ENCODE measurements around the gene NUCB2. TPM values are rescaled to one million over a fixed set of nuclear protein-coding genes. Genes with fewer than 3 reads are reported as not detected.

The NUCB2 gene
- total RNA-seq, 1 donor, result 109 TPM

DNA sequence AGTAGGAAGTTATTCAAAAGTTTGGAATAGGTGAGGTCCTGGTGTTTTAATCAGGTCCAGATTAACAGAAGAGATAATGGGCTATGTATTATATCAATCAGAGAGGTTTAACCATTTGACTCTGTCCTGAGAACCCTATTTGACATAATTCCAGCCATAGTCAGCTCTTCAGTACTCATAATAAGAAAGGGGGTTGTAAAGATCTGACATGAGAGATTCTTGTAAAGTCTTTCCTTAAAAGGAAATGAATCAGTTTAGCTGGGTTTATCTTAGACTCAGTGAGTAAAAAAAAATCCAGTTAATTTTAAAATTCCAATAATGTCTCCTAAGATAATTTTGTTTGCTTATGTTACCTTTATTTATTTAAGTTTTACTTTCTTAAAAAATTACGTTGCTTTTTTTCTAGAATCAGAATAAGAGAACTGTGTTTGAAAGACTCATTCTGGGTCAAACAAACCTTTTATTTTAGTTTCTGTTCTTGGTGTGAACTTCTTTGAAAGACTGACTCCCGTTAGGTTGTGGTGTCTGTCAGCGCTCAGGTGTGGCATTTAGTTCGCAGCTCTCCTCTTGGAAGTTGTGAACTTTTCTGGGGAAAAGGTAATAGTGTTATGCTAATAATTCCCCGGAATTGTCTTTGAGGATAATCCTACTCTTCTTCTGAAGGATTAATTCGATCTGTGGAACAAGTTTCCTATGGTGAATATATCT is 20.5 kb downstream of the NUCB2 start:
- Histone ChIP-seq H3K9me3 (ENCODE audit: low read depth, low read length) (no peaks in the 10 kb centered on the region), H3K36me3 (ENCODE audit: insufficient read depth, low read length) (peaks cover 27% of the 10 kb centered on the region), H3K27me3 (ENCODE audit: insufficient read depth, low read length) (no peaks in the 10 kb centered on the region), H4K20me1 (ENCODE audit: insufficient read depth, low read length) (no peaks in the 10 kb centered on the region), H2AFZ (ENCODE audit: low read length) (no peak overlapping the region), H3K27ac (ENCODE audit: low read depth, low read length) (no peak overlapping the region), H3K4me3 (ENCODE audit: insufficient read depth, low read length) (no peak overlapping the region), H3K4me2 (ENCODE audit: insufficient read depth, low read length) (no peak overlapping the region), H3K79me2 (ENCODE audit: insufficient read depth, low read length) (peaks cover 2% of the 10 kb centered on the region), H3K4me1 (ENCODE audit: insufficient read depth, low read length) (no peaks in the 10 kb centered on the region)
- TF ChIP-seq, protein P1, sequence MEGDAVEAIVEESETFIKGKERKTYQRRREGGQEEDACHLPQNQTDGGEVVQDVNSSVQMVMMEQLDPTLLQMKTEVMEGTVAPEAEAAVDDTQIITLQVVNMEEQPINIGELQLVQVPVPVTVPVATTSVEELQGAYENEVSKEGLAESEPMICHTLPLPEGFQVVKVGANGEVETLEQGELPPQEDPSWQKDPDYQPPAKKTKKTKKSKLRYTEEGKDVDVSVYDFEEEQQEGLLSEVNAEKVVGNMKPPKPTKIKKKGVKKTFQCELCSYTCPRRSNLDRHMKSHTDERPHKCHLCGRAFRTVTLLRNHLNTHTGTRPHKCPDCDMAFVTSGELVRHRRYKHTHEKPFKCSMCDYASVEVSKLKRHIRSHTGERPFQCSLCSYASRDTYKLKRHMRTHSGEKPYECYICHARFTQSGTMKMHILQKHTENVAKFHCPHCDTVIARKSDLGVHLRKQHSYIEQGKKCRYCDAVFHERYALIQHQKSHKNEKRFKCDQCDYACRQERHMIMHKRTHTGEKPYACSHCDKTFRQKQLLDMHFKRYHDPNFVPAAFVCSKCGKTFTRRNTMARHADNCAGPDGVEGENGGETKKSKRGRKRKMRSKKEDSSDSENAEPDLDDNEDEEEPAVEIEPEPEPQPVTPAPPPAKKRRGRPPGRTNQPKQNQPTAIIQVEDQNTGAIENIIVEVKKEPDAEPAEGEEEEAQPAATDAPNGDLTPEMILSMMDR (IDR thresholded peaks at IDR 0.05; ENCODE audit: extremely low read depth, low read depth, low read length), result no peak
- DNase-seq (ENCODE audit: insufficient read length, low spot score, missing footprints), result no peak

DNA sequence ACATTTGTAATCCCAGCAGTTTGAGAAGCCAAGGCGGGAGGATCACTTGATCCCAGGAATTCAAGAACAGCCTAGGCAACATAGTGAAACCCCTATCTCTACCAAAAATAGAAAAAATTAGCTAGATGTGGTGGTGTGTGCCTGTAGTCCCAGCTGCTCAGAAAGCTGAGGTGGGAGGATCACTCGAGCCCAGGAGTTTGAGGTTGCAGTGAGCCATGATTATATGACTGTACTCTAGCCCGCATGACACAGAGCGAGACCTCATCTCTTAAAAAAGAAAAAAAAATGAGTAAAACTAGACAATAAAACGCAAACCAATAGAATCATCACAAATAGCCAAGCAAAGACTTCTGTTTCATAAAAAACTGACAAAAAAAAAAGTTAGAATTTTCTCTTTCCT is 21.8 kb downstream of the NUCB2 start:
- H3K36me3 ChIP-seq (ENCODE audit: insufficient read depth, low read length), result peaks cover 29% of the 10 kb centered on the region
- TF ChIP-seq, protein P1 (IDR thresholded peaks at IDR 0.05; ENCODE audit: extremely low read depth, low read depth, low read length), result no peak
- no peaks in the 10 kb centered on the region for H3K4me1 ChIP-seq (ENCODE audit: insufficient read depth, low read length)
- H4K20me1 ChIP-seq (ENCODE audit: insufficient read depth, low read length), result no peaks in the 10 kb centered on the region
- no peak overlapping the region for H3K27ac ChIP-seq (ENCODE audit: low read depth, low read length)
- no peaks in the 10 kb centered on the region for H3K9me3 ChIP-seq (ENCODE audit: low read depth, low read length)
- H3K27me3 ChIP-seq (ENCODE audit: insufficient read depth, low read length), result no peaks in the 10 kb centered on the region
- H3K4me3 ChIP-seq (ENCODE audit: insufficient read depth, low read length), result no peak overlapping the region
- no peaks in the 10 kb centered on the region for H3K79me2 ChIP-seq (ENCODE audit: insufficient read depth, low read length)
- no peak for DNase-seq (ENCODE audit: insufficient read length, low spot score, missing footprints)
- H3K4me2 ChIP-seq (ENCODE audit: insufficient read depth, low read length), result no peak overlapping the region
- H2AFZ ChIP-seq (ENCODE audit: low read length), result no peak overlapping the region

DNA sequence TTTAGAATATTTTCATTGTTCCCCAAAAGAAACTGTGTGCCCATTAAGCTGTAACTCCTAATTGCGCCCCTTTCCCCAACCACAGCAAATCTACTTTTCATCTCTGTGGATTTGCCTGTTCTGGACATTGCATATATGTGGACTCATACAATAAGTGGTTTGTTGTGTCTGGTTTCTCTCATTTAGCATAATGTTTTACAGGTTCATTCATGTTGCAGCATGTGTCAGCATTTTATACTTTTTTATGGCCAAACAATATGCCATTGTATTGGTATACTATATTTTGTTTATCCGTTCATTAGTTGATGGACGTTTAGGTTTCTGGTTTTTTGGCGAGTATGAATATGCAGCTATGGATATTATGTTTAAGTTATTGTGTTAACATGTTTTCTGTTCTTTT is 23.8 kb downstream of the NUCB2 start:
- Histone ChIP-seq H3K27ac (ENCODE audit: low read depth, low read length) (no peak overlapping the region), H4K20me1 (ENCODE audit: insufficient read depth, low read length) (no peaks in the 10 kb centered on the region), H3K36me3 (ENCODE audit: insufficient read depth, low read length) (peaks cover 33% of the 10 kb centered on the region), H3K79me2 (ENCODE audit: insufficient read depth, low read length) (no peaks in the 10 kb centered on the region), H2AFZ (ENCODE audit: low read length) (no peak overlapping the region), H3K27me3 (ENCODE audit: insufficient read depth, low read length) (no peaks in the 10 kb centered on the region), H3K4me2 (ENCODE audit: insufficient read depth, low read length) (no peak overlapping the region), H3K4me1 (ENCODE audit: insufficient read depth, low read length) (no peaks in the 10 kb centered on the region), H3K4me3 (ENCODE audit: insufficient read depth, low read length) (no peak overlapping the region), H3K9me3 (ENCODE audit: low read depth, low read length) (no peaks in the 10 kb centered on the region)
- no peak for DNase-seq (ENCODE audit: insufficient read length, low spot score, missing footprints)
- TF ChIP-seq, protein P1 (IDR thresholded peaks at IDR 0.05; ENCODE audit: extremely low read depth, low read depth, low read length), result no peak

DNA sequence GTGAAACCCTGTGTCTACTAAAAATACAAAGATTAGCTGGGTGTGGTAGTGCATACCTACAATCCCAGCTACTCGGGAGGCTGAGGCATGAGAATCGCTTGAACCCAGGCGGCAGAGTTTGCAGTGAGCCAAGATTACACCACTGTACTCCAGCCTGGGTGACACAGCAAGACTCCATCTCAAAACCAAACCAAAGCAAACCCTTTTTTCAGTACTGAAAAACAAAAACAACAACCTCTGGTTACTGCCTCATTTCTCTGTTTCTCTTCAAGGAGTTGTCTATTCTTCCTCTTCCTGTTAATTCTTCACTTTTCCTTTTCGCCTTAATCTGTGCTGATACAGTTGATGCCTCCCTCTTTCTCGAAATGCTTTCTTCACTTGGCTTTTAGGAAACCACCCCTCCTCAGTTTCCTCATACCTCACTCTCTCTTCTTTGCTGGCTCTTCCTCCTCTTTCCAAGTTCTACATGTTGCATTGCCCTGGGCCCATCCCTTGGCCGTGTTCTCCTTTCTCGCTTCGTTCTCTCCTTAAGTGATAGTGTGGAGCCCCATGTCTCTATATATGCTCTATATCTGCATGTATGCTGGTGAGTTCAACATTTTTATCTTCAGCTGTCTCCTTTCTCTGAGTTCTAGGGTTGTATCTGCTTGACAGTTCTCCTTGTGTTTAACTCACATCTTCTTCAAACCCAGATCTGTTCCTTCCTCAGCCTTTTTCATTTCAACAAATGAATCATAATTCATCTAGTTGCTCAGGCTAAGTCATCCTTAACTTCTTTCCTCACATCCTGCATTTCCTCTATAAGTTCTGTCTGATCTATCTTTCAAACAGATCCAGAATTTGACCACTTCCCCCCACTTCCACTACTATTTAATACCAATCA is 37.1 kb downstream of the NUCB2 start:
- H3K4me2 ChIP-seq (ENCODE audit: insufficient read depth, low read length), result peak overlapping the region; percentile 76
- H3K4me1 ChIP-seq (ENCODE audit: insufficient read depth, low read length), result peaks cover 18% of the 10 kb centered on the region
- peak overlapping the region; percentile 12 for H3K4me3 ChIP-seq (ENCODE audit: insufficient read depth, low read length)
- no peaks in the 10 kb centered on the region for H3K9me3 ChIP-seq (ENCODE audit: low read depth, low read length)
- peaks cover 23% of the 10 kb centered on the region for H3K36me3 ChIP-seq (ENCODE audit: insufficient read depth, low read length)
- H4K20me1 ChIP-seq (ENCODE audit: insufficient read depth, low read length), result no peaks in the 10 kb centered on the region
- peak; percentile 58 for DNase-seq (ENCODE audit: insufficient read length, low spot score, missing footprints)
- no peaks in the 10 kb centered on the region for H3K27me3 ChIP-seq (ENCODE audit: insufficient read depth, low read length)
- H3K79me2 ChIP-seq (ENCODE audit: insufficient read depth, low read length), result no peaks in the 10 kb centered on the region
- TF ChIP-seq, protein P1 (IDR thresholded peaks at IDR 0.05; ENCODE audit: extremely low read depth, low read depth, low read length), result no peak
- peak overlapping the region; percentile 92 for H3K27ac ChIP-seq (ENCODE audit: low read depth, low read length)
- H2AFZ ChIP-seq (ENCODE audit: low read length), result peak overlapping the region; percentile 84

All from osteoblast (primary cell).